ENCODE data around the gene CRIP2.

The CRIP2 gene

GRCh38 chr14:105433161-105433605 lies 41.4 kb upstream of the CRIP2 start:
- Histone ChIP-seq H3K79me2 (ENCODE audit: control insufficient read depth, insufficient read depth, low read length, unreplicated experiment) (peaks cover 89% of the 10 kb centered on the region), H3K36me3 (ENCODE audit: insufficient read depth, low read length) (peaks cover 7% of the 10 kb centered on the region)

GRCh38 chr14:105436402-105436801 lies 38.2 kb upstream of the CRIP2 start:
- Histone ChIP-seq H3K27me3 (ENCODE audit: insufficient read depth, low read length) (no peaks in the 10 kb centered on the region), H3K27ac (ENCODE audit: low read depth, low read length) (no peak overlapping the region), H3K79me2 (ENCODE audit: control insufficient read depth, insufficient read depth, low read length, unreplicated experiment) (peaks cover 87% of the 10 kb centered on the region), H2AFZ (ENCODE audit: low read length, unreplicated experiment) (no peak overlapping the region), H3K4me3 (ENCODE audit: low read depth, low read length) (no peak overlapping the region), H3K36me3 (ENCODE audit: insufficient read depth, low read length) (peaks cover 9% of the 10 kb centered on the region), H3K4me1 (ENCODE audit: control insufficient read depth, insufficient read depth, low read length, unreplicated experiment) (peaks cover 2% of the 10 kb centered on the region)

More at GRCh38 chr14:105433161-105433605, 41.4 kb upstream of the CRIP2 start:
- no peak overlapping the region for H3K4me3 ChIP-seq (ENCODE audit: low read depth, low read length)
- H3K27ac ChIP-seq (ENCODE audit: low read depth, low read length): no peak overlapping the region
- H3K4me1 ChIP-seq (ENCODE audit: control insufficient read depth, insufficient read depth, low read length, unreplicated experiment): peaks cover 18% of the 10 kb centered on the region
- no peaks in the 10 kb centered on the region for H3K27me3 ChIP-seq (ENCODE audit: insufficient read depth, low read length)
- no peak overlapping the region for H2AFZ ChIP-seq (ENCODE audit: low read length, unreplicated experiment)

GRCh38 chr14:105436891-105437722 lies 37.5 kb upstream of the CRIP2 start:
- H2AFZ ChIP-seq (ENCODE audit: low read length, unreplicated experiment): no peak overlapping the region
- no peaks in the 10 kb centered on the region for H3K27me3 ChIP-seq (ENCODE audit: insufficient read depth, low read length)
- no peaks in the 10 kb centered on the region for H3K4me1 ChIP-seq (ENCODE audit: control insufficient read depth, insufficient read depth, low read length, unreplicated experiment)
- no peak overlapping the region for H3K27ac ChIP-seq (ENCODE audit: low read depth, low read length)
- no peak overlapping the region for H3K4me3 ChIP-seq (ENCODE audit: low read depth, low read length)
- H3K36me3 ChIP-seq (ENCODE audit: insufficient read depth, low read length): 0 out of 2 replicates have a peak, but pooled peaks cover 4% of the 10 kb centered on the region
- H3K79me2 ChIP-seq (ENCODE audit: control insufficient read depth, insufficient read depth, low read length, unreplicated experiment): peaks cover 80% of the 10 kb centered on the region

- H3K36me3 ChIP-seq (ENCODE audit: insufficient read depth, low read length): 0 out of 2 replicates have a peak, but pooled peaks cover 2% of the 10 kb centered on the region
- no peak overlapping the region for H2AFZ ChIP-seq (ENCODE audit: low read length, unreplicated experiment)
- H3K27me3 ChIP-seq (ENCODE audit: insufficient read depth, low read length): no peaks in the 10 kb centered on the region
- H3K4me1 ChIP-seq (ENCODE audit: control insufficient read depth, insufficient read depth, low read length, unreplicated experiment): no peaks in the 10 kb centered on the region
- no peak overlapping the region for H3K4me3 ChIP-seq (ENCODE audit: low read depth, low read length)
- H3K27ac ChIP-seq (ENCODE audit: low read depth, low read length): no peak overlapping the region
- peaks cover 74% of the 10 kb centered on the region for H3K79me2 ChIP-seq (ENCODE audit: control insufficient read depth, insufficient read depth, low read length, unreplicated experiment)
Observed at GRCh38 chr14:105437723-105438500, 36.7 kb upstream of the CRIP2 start.

GRCh38 chr14:105439179-105439578 lies 35.4 kb upstream of the CRIP2 start:
- Histone ChIP-seq H2AFZ (ENCODE audit: low read length, unreplicated experiment) (no peak overlapping the region), H3K27me3 (ENCODE audit: insufficient read depth, low read length) (no peaks in the 10 kb centered on the region), H3K36me3 (ENCODE audit: insufficient read depth, low read length) (0 out of 2 replicates have a peak, but pooled peaks cover 2% of the 10 kb centered on the region), H3K79me2 (ENCODE audit: control insufficient read depth, insufficient read depth, low read length, unreplicated experiment) (peaks cover 61% of the 10 kb centered on the region), H3K4me3 (ENCODE audit: low read depth, low read length) (no peak overlapping the region), H3K27ac (ENCODE audit: low read depth, low read length) (no peak overlapping the region), H3K4me1 (ENCODE audit: control insufficient read depth, insufficient read depth, low read length, unreplicated experiment) (no peaks in the 10 kb centered on the region)

- Histone ChIP-seq H3K36me3 (ENCODE audit: insufficient read depth, low read length) (0 out of 2 replicates have a peak, but pooled peaks cover 2% of the 10 kb centered on the region), H3K4me1 (ENCODE audit: control insufficient read depth, insufficient read depth, low read length, unreplicated experiment) (no peaks in the 10 kb centered on the region), H3K27ac (ENCODE audit: low read depth, low read length) (no peak overlapping the region), H3K79me2 (ENCODE audit: control insufficient read depth, insufficient read depth, low read length, unreplicated experiment) (peaks cover 54% of the 10 kb centered on the region), H2AFZ (ENCODE audit: low read length, unreplicated experiment) (no peak overlapping the region), H3K27me3 (ENCODE audit: insufficient read depth, low read length) (no peaks in the 10 kb centered on the region), H3K4me3 (ENCODE audit: low read depth, low read length) (no peak overlapping the region)
Observed at GRCh38 chr14:105439710-105440553, 34.7 kb upstream of the CRIP2 start.

- no peak overlapping the region for H3K27ac ChIP-seq (ENCODE audit: low read depth, low read length)
- H2AFZ ChIP-seq (ENCODE audit: low read length, unreplicated experiment): no peak overlapping the region
- H3K79me2 ChIP-seq (ENCODE audit: control insufficient read depth, insufficient read depth, low read length, unreplicated experiment): peaks cover 48% of the 10 kb centered on the region
- no peaks in the 10 kb centered on the region for H3K4me1 ChIP-seq (ENCODE audit: control insufficient read depth, insufficient read depth, low read length, unreplicated experiment)
- no peak overlapping the region for H3K4me3 ChIP-seq (ENCODE audit: low read depth, low read length)
- 0 out of 2 replicates have a peak, but pooled peaks cover 2% of the 10 kb centered on the region for H3K36me3 ChIP-seq (ENCODE audit: insufficient read depth, low read length)
- H3K27me3 ChIP-seq (ENCODE audit: insufficient read depth, low read length): no peaks in the 10 kb centered on the region
Observed at GRCh38 chr14:105440554-105440900, 34.1 kb upstream of the CRIP2 start.

- H3K27me3 ChIP-seq (ENCODE audit: insufficient read depth, low read length): no peaks in the 10 kb centered on the region
- no peaks in the 10 kb centered on the region for H3K4me1 ChIP-seq (ENCODE audit: control insufficient read depth, insufficient read depth, low read length, unreplicated experiment)
- no peak overlapping the region for H3K27ac ChIP-seq (ENCODE audit: low read depth, low read length)
- H3K36me3 ChIP-seq (ENCODE audit: insufficient read depth, low read length): 0 out of 2 replicates have a peak, but pooled peaks cover 2% of the 10 kb centered on the region
- H3K79me2 ChIP-seq (ENCODE audit: control insufficient read depth, insufficient read depth, low read length, unreplicated experiment): peaks cover 44% of the 10 kb centered on the region
- H2AFZ ChIP-seq (ENCODE audit: low read length, unreplicated experiment): no peak overlapping the region
- no peak overlapping the region for H3K4me3 ChIP-seq (ENCODE audit: low read depth, low read length)
Observed at GRCh38 chr14:105440992-105441391, 33.6 kb upstream of the CRIP2 start.

- Histone ChIP-seq H2AFZ (ENCODE audit: low read length, unreplicated experiment) (no peak overlapping the region), H3K27me3 (ENCODE audit: insufficient read depth, low read length) (no peaks in the 10 kb centered on the region), H3K79me2 (ENCODE audit: control insufficient read depth, insufficient read depth, low read length, unreplicated experiment) (peaks cover 32% of the 10 kb centered on the region), H3K4me3 (ENCODE audit: low read depth, low read length) (no peak overlapping the region), H3K27ac (ENCODE audit: low read depth, low read length) (no peak overlapping the region), H3K36me3 (ENCODE audit: insufficient read depth, low read length) (0 out of 2 replicates have a peak, but pooled peaks cover 2% of the 10 kb centered on the region), H3K4me1 (ENCODE audit: control insufficient read depth, insufficient read depth, low read length, unreplicated experiment) (no peaks in the 10 kb centered on the region)
Observed at GRCh38 chr14:105442125-105442524, 32.5 kb upstream of the CRIP2 start.

- Histone ChIP-seq H3K27ac (ENCODE audit: low read depth, low read length) (no peak overlapping the region), H3K4me1 (ENCODE audit: control insufficient read depth, insufficient read depth, low read length, unreplicated experiment) (no peaks in the 10 kb centered on the region), H3K4me3 (ENCODE audit: low read depth, low read length) (no peak overlapping the region), H3K79me2 (ENCODE audit: control insufficient read depth, insufficient read depth, low read length, unreplicated experiment) (peaks cover 25% of the 10 kb centered on the region), H3K27me3 (ENCODE audit: insufficient read depth, low read length) (no peaks in the 10 kb centered on the region), H2AFZ (ENCODE audit: low read length, unreplicated experiment) (no peak overlapping the region), H3K36me3 (ENCODE audit: insufficient read depth, low read length) (0 out of 2 replicates have a peak, but pooled peaks cover 2% of the 10 kb centered on the region)
Observed at GRCh38 chr14:105442834-105443233, 31.8 kb upstream of the CRIP2 start.
